Peyer's patch (tissue), 4 donors: ENCODE data around the gene PRMT2.

Experiments
- POLR2A ChIP-seq, 2 donors: fragments of 450-650 bp; IDR thresholded peaks; one replicate each; pipeline ENCODE4 v1.5.1; 2017; ENCODE audit warnings: antibody characterized with exemption in 2 of 2, mild to moderate bottlenecking in 2 of 2, moderate library complexity in 2 of 2
- TF ChIP-seq, protein P1 (sequence below), 6 experiments: fragments of 450-650 bp in 4 of 6; fragments of 200-600 bp in 2 of 6; sonication (generic) in 1 of 6; IDR thresholded peaks; one replicate each; pipeline ENCODE4 v1.5.1; 2017 to 2019; ENCODE audit warnings: antibody characterized with exemption in 6 of 6, mild to moderate bottlenecking in 3 of 6, moderate library complexity in 1 of 6

DNA sequence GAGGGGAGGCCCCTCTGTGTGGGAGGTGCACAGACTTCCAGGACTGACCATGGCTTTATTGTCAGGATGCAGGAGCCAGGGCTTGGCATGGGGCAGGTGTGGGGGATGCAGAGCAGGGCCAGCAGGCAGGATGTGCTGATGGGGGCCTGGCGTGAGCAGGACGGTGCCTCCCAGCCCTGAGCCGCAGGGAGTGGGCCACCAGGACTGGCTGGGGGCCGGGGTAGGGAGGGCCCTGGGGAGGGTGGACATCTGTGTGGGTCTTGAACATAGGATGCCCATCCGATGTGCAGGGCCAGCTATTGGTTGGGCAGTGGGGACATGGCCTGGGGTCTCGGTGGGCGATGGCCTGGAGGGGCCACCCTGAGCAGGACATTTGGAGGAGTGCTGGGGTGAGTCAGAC, 15.6 kb downstream of the PRMT2 start:
- no peak for TF ChIP-seq POLR2A (IDR thresholded peaks at IDR 0.05)
- TF ChIP-seq, protein P1, sequence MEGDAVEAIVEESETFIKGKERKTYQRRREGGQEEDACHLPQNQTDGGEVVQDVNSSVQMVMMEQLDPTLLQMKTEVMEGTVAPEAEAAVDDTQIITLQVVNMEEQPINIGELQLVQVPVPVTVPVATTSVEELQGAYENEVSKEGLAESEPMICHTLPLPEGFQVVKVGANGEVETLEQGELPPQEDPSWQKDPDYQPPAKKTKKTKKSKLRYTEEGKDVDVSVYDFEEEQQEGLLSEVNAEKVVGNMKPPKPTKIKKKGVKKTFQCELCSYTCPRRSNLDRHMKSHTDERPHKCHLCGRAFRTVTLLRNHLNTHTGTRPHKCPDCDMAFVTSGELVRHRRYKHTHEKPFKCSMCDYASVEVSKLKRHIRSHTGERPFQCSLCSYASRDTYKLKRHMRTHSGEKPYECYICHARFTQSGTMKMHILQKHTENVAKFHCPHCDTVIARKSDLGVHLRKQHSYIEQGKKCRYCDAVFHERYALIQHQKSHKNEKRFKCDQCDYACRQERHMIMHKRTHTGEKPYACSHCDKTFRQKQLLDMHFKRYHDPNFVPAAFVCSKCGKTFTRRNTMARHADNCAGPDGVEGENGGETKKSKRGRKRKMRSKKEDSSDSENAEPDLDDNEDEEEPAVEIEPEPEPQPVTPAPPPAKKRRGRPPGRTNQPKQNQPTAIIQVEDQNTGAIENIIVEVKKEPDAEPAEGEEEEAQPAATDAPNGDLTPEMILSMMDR (IDR thresholded peaks at IDR 0.05): no peak
